GM23248 (cell line): ENCODE measurements around the gene TFF1. TPM values are rescaled to one million over a fixed set of nuclear protein-coding genes. Genes with fewer than 3 reads are reported as not detected.

Source experiments
- DNase-seq: peaks from one replicate; pipeline ENCODE4 v3.0.0-alpha.2; 2015
- H2AFZ ChIP-seq: fragments of 200-600 bp; sonication (generic); 2 replicates; pipeline ENCODE4 v1.6.1; 2016; ENCODE audit warnings: antibody characterized with exemption
- H3F3A ChIP-seq: fragments of 200-600 bp; sonication (generic); 2 replicates; pipeline ENCODE4 v1.6.1; 2016; ENCODE audit warnings: mild to moderate bottlenecking, antibody characterized with exemption, mixed run types; ENCODE audit not compliant: insufficient read depth
- H3K27ac ChIP-seq: fragments of 200-600 bp; sonication (generic); 2 replicates; pipeline ENCODE4 v1.5.1; 2016; ENCODE audit warnings: mild to moderate bottlenecking
- H3K27me3 ChIP-seq: fragments of 200-600 bp; sonication (generic); replicated peaks from 2 replicates; pipeline ENCODE4 v1.6.1; 2016; ENCODE audit warnings: mild to moderate bottlenecking; ENCODE audit not compliant: insufficient read depth
- H3K36me3 ChIP-seq: fragments of 200-600 bp; sonication (generic); 2 replicates; pipeline ENCODE4 v1.6.1; 2016; ENCODE audit warnings: low read depth, mild to moderate bottlenecking
- H3K4me1 ChIP-seq: fragments of 200-600 bp; sonication (generic); 2 replicates; pipeline ENCODE4 v1.6.1; 2016; ENCODE audit warnings: mild to moderate bottlenecking; ENCODE audit not compliant: insufficient read depth
- H3K4me2 ChIP-seq: fragments of 200-600 bp; sonication (generic); one replicate; pipeline ENCODE4 v1.6.1; 2016; ENCODE audit warnings: mild to moderate bottlenecking; ENCODE audit not compliant: unreplicated experiment
- H3K4me3 ChIP-seq: fragments of 200-600 bp; sonication (generic); 2 replicates; pipeline ENCODE4 v1.5.1; 2016; ENCODE audit warnings: mild to moderate bottlenecking
- H3K79me2 ChIP-seq: fragments of 200-600 bp; sonication (generic); 2 replicates; pipeline ENCODE4 v1.6.1; 2016; ENCODE audit warnings: mild to moderate bottlenecking; ENCODE audit not compliant: insufficient read depth
- H3K9ac ChIP-seq: fragments of 200-600 bp; sonication (generic); 2 replicates; pipeline ENCODE4 v1.6.1; 2016; ENCODE audit warnings: mild to moderate bottlenecking
- H3K9me2 ChIP-seq: fragments of 200-600 bp; sonication (generic); 2 replicates; pipeline ENCODE4 v1.6.1; 2016; ENCODE audit warnings: mixed run types, mild to moderate bottlenecking, moderate library complexity; ENCODE audit not compliant: insufficient read depth
- H3K9me3 ChIP-seq: fragments of 200-600 bp; sonication (generic); one replicate; pipeline ENCODE4 v1.6.1; 2017; ENCODE audit warnings: low read depth
- H4K20me1 ChIP-seq: fragments of 200-600 bp; sonication (generic); 2 replicates; pipeline ENCODE4 v1.6.0; 2016; ENCODE audit not compliant: insufficient read depth
- EZH2 ChIP-seq: fragments of 200-600 bp; sonication (generic); IDR thresholded peaks from 2 replicates; pipeline ENCODE4 v1.6.1; 2018; ENCODE audit warnings: antibody characterized with exemption, mild to moderate bottlenecking; ENCODE audit not compliant: insufficient read depth, poor library complexity, severe bottlenecking
- EZH2phosphoT487 ChIP-seq: fragments of 200-600 bp; sonication (generic); IDR thresholded peaks from 2 replicates; pipeline ENCODE4 v1.6.1; 2018; ENCODE audit warnings: antibody characterized with exemption, moderate library complexity, mild to moderate bottlenecking, low read depth; ENCODE audit not compliant: insufficient read depth
- WGBS, 2 experiments: methylation state at CpG; one replicate each; pipeline ENCODE4 v1.1.6; 2015 to 2017; ENCODE audit warnings: low lambda C conversion rate in 2 of 2, low coverage in 1 of 2; ENCODE audit errors: missing lambda C conversion rate in 2 of 2; 5-methylcytosine and 5-hydroxymethylcytosine counted together
- in situ Hi-C: fragments of 300-500 bp; cut with MboI; formaldehyde crosslinking; loops from 2 replicates; pipeline ENCODE4 v1.15.0; 2020
- polyA plus RNA-seq: library from polyadenylated mRNA; unstranded; fragments of >200 nt; fragmentation: Nextera tagmentation; extraction: Ambion mirVana; gene quantifications from 2 replicates; pipeline ENCODE4 v1.2.1, GENCODE V29; 2016
- total RNA-seq: library from RNA; depleted of rRNA; stranded (reverse); fragments of >200 nt; shearing (Covaris generic); gene quantifications from 2 replicates; pipeline ENCODE4 v1.2.3, GENCODE V29; 2014

Gene TFF1
- total and polyA plus RNA-seq, 2 experiments from 2014 or later: not detected

- WGBS, 2 experiments: 48 to 71% methylated on average over 2 to 3 of the region's 3 CpGs
- no peak overlapping the region for H3K4me3 ChIP-seq
- no peak for TF ChIP-seq EZH2
- no peak for TF ChIP-seq EZH2phosphoT487
- H2AFZ ChIP-seq: no peak overlapping the region
- H3K9ac ChIP-seq: no peak overlapping the region
- H3K9me2 ChIP-seq: no peaks in the 10 kb centered on the region
- no peaks in the 10 kb centered on the region for H3K4me1 ChIP-seq
- no peak overlapping the region for H3K27ac ChIP-seq
- no peaks in the 10 kb centered on the region for H4K20me1 ChIP-seq
- H3K4me2 ChIP-seq: no peak overlapping the region
- no peaks in the 10 kb centered on the region for H3K79me2 ChIP-seq
- H3K27me3 ChIP-seq: peaks cover 5% of the 10 kb centered on the region
- in situ Hi-C loops: no loop called here
- no peak for DNase-seq
- no peaks in the 10 kb centered on the region for H3K9me3 ChIP-seq
- no peaks in the 10 kb centered on the region for H3K36me3 ChIP-seq
- no peaks in the 10 kb centered on the region for H3F3A ChIP-seq
Observed at GRCh38 chr21:42375966-42376337, 9.6 kb upstream of the TFF1 start.

- no peak for DNase-seq
- no peaks in the 10 kb centered on the region for H3K79me2 ChIP-seq
- no peak overlapping the region for H3K27ac ChIP-seq
- H3K4me1 ChIP-seq: no peaks in the 10 kb centered on the region
- H3K9me2 ChIP-seq: no peaks in the 10 kb centered on the region
- H3K36me3 ChIP-seq: no peaks in the 10 kb centered on the region
- H3K27me3 ChIP-seq: peaks cover 5% of the 10 kb centered on the region
- H2AFZ ChIP-seq: no peak overlapping the region
- H3K4me2 ChIP-seq: no peak overlapping the region
- no peak overlapping the region for H3K9ac ChIP-seq
- TF ChIP-seq EZH2 (no peak), EZH2phosphoT487 (no peak)
- H3F3A ChIP-seq: no peaks in the 10 kb centered on the region
- in situ Hi-C loops: no loop called here
- H4K20me1 ChIP-seq: no peaks in the 10 kb centered on the region
- WGBS, 2 experiments: 49 to 50% methylated on average over 11 of the region's 11 CpGs
- H3K9me3 ChIP-seq: no peaks in the 10 kb centered on the region
- H3K4me3 ChIP-seq: no peak overlapping the region
Observed at GRCh38 chr21:42375506-42375905, 9.2 kb upstream of the TFF1 start.

GRCh38 chr21:42374864-42375499 is 8.6 kb upstream of the TFF1 start:
- Histone ChIP-seq H3K79me2 (no peaks in the 10 kb centered on the region), H3K36me3 (no peaks in the 10 kb centered on the region), H3K27ac (no peak overlapping the region), H3K4me2 (no peak overlapping the region), H3K4me3 (no peak overlapping the region), H3K27me3 (peaks cover 5% of the 10 kb centered on the region), H3K9me2 (no peaks in the 10 kb centered on the region), H3F3A (no peaks in the 10 kb centered on the region), H2AFZ (no peak overlapping the region), H3K9ac (no peak overlapping the region), H4K20me1 (no peaks in the 10 kb centered on the region), H3K9me3 (no peaks in the 10 kb centered on the region), H3K4me1 (no peaks in the 10 kb centered on the region)
- WGBS, 2 experiments: 22 to 29% methylated on average over 16 to 23 of the region's 23 CpGs
- in situ Hi-C loops: no loop called here
- no peak for DNase-seq
- no peak for TF ChIP-seq EZH2
- no peak for TF ChIP-seq EZH2phosphoT487

GRCh38 chr21:42374457-42374856 is 8.1 kb upstream of the TFF1 start:
- H3K9ac ChIP-seq: no peak overlapping the region
- H3K79me2 ChIP-seq: no peaks in the 10 kb centered on the region
- in situ Hi-C loops: no loop called here
- H3K4me1 ChIP-seq: no peaks in the 10 kb centered on the region
- no peaks in the 10 kb centered on the region for H3K9me3 ChIP-seq
- H4K20me1 ChIP-seq: no peaks in the 10 kb centered on the region
- no peak overlapping the region for H2AFZ ChIP-seq
- H3K36me3 ChIP-seq: no peaks in the 10 kb centered on the region
- TF ChIP-seq EZH2 (no peak), EZH2phosphoT487 (no peak)
- H3K4me2 ChIP-seq: no peak overlapping the region
- no peak overlapping the region for H3K27ac ChIP-seq
- 38 to 39% methylated on average over 7 of the region's 7 CpGs for WGBS, 2 experiments
- peaks cover 5% of the 10 kb centered on the region for H3K27me3 ChIP-seq
- H3K9me2 ChIP-seq: no peaks in the 10 kb centered on the region
- no peaks in the 10 kb centered on the region for H3F3A ChIP-seq
- no peak overlapping the region for H3K4me3 ChIP-seq
- DNase-seq: no peak
